ENCODE measurements around the gene FYB1.

GRCh38 chr5:39062530-39062929 lies 156.8 kb downstream of the FYB1 start:
- no peak for TF ChIP-seq CTCF (IDR thresholded peaks at IDR 0.05)
- TF ChIP-seq POLR2A (IDR thresholded peaks at IDR 0.05), result no peak
